ENCODE measurements around the gene NSD2.

Gene NSD2

DNA sequence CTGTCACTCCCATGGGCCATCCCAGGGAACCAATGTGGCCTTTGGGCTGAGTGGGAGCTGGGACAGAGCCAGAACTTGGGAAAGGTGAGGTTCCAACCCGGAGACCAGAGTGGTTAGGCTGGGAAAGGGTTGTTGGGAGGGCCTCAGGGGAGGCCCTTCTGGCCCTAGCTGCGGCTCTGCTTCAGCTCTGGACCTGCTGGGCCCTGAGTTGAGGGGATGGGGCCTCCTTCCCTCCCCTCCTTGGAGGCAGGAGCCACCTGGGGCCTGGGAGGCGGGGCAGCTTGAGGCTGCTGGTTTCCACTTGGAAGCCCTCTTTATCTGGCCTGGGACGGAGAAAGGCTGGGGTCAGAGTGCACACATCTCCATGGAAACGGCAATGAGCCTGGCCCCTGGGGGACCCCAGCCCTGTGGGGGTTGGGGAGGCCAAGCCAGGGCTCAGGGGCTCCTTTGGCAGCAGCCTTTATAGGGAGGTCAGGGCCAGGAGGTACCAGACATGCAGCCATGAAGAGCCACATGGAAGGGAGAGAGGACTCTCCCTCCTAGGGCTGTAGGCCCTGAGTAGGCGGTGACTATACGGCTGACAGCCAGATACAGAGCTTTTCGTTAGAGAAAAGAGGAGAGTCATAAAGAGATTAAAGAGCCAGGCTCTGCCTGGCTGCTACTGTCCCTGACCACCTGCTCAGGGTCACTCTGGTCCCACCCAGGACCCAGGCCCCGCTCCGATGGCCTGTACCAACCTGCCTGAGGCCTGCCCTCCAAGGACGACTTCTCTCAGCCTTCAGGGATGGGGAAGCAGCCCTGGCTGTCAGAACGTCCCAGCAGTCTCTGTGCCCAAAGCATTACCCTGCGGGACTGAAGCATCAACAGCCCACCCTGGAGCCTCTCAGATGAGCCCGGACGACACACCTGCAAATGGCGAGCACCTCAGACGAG is 6.9 kb upstream of the NSD2 start:
- no peak for DNase-seq

DNA sequence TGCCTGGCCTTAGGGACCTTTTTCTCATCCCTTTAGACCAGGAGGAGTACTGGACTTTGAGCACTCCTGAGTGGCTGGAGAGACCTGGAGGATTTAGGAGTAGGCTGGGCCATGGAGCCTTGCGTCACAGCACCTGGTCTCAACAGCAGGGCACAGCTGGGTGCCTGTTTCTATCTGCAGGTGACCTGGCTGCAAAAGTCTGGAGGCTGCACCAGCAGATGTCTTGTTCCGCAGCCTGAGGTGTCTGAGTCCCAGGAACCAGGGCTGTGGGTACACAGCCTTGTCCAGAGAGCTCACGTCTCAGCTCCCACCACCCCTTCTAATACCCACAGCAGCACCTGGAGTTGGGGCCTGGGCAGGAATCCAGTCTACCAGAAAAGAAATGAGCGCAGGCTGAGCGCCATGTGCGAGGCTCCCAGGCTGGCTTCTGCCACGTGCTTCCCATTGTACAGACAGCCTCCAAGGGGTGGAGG is 5.0 kb upstream of the NSD2 start:
- DNase-seq, result no peak

DNA sequence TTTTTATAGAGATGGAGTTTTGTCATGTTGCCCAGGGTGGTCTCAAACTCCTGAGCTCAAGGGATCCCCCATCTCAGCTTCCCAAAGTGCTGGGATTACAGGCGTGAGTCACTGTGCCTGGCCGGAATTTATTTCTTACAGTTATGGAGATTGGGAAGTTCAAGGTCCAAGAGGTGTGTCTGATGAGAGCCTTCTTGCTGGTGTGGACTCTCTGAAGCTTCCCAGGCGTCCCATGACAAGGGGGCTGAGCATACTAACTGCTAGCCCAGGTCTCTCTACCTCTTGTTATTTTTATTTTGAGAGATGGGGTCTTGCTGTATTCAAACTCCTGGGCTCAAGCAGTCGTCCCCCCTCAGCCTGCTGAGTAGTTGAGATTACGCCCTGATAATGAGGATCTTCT is 2.9 kb upstream of the NSD2 start:
- DNase-seq, result no peak

DNA sequence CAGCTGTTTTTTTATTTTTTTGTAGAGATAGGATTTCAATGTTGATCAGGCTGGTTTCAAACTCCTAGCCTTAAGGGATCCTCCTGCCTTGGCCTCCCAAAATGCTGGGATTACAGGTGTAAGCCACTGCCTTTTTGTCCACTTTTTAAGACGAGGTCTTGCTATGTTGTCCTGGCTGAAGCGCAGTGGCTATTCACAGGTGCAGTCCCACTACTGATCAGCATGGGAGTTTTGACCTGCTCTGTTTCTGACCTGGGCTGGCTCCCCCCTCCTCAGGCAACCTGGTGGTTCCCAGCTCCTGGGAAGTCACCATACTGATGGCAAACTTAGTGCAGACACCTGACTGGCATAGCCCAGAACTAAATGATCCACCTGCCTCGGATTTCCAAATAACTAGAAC is 2.3 kb upstream of the NSD2 start:
- DNase-seq, result no peak

DNA sequence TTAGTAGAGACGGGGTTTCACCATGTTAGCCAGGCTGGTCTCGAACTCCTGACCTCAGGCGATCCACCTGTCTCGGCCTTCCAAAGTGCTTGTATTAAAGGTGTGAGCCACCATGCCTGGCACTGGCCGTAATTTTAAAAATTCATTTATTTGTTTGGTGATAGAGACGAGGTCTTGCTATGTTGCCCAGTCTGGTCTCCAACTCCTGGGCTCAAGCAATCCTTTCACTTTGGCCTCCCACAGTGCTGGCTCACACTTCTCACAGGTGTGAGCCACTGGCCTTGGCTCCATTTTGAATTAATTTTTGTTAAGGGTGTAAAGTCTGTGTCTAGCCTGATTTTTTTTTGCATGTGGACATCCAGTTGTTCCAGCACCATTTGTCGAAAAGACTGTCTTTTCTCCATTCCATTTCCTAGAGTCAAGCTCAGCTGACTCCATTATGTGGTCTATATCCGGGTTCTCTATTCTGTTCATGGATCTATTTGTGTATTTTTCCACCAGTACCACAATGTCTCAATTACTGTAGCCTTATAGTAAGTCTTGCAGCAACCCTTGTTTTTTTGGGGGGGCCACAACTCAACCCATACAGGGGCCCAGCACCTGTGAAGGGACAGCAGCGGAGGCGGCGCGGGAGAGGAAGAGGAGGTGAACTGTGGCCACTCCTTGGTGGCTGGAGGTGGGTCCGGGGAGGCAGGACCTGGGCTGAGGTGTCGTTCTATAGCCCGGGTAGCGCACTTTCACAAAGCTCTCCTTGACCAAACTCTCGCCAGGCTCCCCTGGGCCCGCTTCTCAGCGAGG is 1.5 kb upstream of the NSD2 start:
- DNase-seq, result no peak

DNA sequence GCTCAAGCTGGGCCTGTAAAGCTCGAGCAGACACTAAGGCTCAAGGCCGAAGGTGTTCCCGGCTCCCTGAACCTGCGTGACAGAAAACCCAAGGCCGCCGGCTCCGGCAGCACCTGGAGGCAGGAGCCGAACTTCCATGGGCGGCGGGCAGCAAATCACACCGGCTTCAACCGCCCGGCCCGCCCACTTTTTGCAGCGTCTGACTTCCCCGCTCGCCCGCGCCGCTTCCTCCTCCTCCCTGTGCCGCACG is 940 bp upstream of the NSD2 start:
- peak; percentile 57 for DNase-seq

- peak; percentile 3 for DNase-seq
Observed at GRCh38 chr4:1871471-1872021, 353 bp downstream of the NSD2 start.

GRCh38 chr4:1872870-1873269 is 1.7 kb downstream of the NSD2 start:
- DNase-seq, result peak; percentile 65

GRCh38 chr4:1873291-1873690 is 2.1 kb downstream of the NSD2 start:
- DNase-seq, result no peak

DNA sequence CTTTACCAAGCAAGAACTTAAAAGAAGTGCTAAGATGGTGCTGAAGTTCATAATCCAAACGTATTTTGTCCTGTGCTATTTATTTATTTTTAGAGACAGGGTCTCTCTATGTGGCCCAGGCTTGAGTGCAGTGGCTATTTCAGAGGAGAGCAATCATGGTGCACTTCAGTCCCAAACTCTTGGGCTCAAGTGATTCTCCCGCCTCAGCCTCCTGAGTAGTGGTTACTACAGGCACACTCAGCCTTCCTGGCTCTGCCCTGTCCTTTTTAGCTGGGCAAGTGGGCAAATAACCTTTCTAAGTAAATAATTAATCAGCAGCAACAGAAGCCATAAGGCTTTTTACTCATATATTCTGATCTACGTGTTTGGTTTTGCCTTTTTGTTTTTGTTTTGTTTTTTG is 2.6 kb downstream of the NSD2 start:
- peak; percentile 13 for DNase-seq

GRCh38 chr4:1874201-1874600 is 3.0 kb downstream of the NSD2 start:
- no peak for DNase-seq

DNA sequence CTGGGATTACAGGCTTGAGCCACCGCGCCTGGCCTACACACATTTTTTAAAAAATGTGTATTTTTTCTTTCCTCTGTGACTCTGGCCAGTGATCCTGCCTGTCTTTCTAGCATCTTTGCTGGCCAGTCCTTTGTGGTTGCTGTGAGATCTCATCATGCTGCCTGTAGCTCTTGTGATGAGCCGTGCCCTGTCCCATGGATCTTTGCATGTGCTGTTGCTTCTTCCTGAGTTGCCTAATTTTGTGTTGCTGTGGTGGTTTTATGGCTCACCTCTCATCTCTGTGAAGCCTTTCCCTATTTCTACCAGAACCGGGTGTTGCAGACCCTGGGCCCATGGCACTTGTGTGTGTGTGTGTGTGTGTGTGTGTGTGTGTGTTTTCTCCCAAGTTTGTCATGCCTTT is 8.3 kb downstream of the NSD2 start:
- DNase-seq, result no peak

DNA sequence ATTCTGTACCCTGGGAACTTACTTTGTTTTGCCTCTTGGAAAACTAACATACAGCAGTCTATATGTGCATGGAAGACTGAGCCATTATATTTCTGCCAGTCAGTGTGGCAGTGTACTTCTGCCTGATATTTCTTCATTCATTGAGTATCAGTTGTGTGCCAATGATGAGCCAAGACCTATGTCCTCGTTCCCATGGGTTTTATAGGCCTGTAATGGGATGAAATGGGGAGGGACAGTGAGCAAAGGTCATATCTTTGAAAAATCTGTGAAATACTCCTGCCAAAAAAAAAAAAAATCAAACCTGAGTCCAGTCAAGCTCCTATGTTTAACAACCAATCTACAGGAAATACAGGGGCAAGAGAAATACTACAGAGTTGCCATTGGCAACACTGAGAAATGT is 9.1 kb downstream of the NSD2 start:
- DNase-seq, result no peak

DNA sequence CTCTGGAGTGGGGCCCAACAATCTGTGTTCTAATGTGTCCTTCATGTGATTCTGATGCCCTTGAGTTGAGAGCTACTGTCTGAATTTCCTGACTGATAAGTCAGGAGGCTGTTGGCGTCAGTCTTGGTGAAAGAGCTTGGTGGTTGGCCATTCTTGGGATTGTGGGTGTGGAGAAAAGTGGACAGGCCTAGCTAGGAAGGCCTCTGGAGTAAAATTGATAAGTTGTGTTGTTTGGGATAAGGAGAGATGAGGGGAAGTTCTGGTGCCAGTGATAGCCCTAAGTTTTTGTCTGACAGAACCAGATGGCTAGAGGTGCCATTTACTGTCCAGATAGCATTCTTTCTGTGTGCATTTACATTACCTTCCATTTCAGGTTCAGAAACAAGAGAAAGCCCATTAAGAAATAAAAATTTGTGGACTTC is 11.7 kb downstream of the NSD2 start:
- no peak for DNase-seq

DNA sequence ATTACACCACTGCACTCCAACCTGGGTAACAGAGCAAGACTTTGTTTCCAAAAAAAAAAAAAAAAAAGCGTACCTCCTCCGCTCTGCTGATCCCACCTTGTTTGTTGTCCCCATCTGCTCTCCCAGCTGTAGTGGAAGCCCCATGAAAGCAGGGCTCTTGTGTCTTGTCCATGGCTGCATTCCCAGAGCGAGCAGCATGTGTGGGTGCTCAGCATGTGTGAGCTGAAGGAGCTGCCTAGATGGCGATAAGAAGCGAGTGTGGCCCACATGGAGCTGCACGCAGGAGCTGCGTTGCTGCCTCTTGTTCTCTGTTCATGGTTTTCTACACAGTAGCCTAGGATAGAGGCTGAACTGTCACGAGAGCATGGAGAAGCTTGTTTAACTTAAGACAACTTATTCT is 12.4 kb downstream of the NSD2 start:
- no peak for DNase-seq

DNA sequence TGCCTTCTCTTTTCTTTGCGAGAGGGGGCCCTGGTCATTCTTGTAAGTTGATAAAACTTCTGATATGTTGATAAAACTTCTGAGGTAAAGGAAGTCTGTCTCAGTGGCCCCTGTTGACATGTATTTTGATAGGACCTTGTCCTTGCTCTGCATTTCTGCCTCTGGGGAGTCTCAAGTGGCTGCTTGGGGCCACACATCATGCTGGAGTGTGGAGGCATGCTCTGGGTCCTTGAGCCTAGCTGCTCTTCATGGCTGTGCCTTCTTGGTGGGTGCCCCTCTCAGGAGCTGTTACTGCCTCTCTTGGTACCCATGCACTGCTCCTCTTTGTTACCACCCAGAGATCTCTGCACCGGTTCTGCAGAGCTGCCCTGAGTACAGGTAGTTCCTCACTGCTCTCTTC is 14.2 kb downstream of the NSD2 start:
- no peak for DNase-seq

- no peak for DNase-seq
Observed at GRCh38 chr4:1887052-1887451, 15.9 kb downstream of the NSD2 start.

- no peak for DNase-seq
Observed at GRCh38 chr4:1890979-1891570, 19.9 kb downstream of the NSD2 start.

GRCh38 chr4:1895971-1896657 is 24.9 kb downstream of the NSD2 start:
- DNase-seq, result no peak

DNA sequence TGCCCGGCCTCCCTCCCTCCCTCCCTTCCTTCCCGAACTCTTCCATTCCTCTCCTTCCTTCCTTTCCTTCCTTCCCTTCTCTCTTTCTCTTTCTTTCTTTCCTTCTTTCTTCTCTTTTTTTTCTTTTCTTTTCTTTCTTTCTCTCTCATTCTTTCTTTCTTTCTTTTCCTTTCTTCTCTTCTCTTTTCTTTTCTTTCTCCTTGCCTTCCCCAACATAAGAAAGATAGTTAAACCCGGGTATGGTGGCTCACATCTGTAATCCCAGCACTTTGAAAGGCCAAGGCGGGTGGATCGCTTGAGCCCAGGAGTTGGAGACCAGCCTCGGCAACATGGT is 25.4 kb downstream of the NSD2 start:
- no peak for DNase-seq

GRCh38 chr4:1898007-1898406 is 26.8 kb downstream of the NSD2 start:
- DNase-seq, result no peak

DNA sequence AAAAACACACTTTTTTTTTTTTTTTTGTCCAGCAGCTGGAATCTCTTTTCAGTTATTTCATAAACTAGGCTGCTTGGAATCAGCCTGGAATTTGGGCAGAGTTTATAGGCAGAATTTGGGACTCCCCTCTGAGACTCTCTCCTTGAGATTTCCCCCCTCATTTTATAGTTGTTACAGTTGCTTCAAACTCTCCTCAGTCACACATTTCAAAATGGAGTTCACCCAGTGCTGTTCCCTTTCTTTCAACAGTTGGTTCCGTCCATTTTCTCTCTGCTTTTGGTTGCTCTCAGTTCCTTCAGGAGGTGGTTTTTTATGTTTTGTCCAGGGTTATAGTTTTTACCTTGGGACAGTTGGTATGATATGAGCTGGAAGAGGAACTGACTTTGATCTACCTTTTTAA is 27.5 kb downstream of the NSD2 start:
- no peak for DNase-seq
